GM21528 (cell line): ENCODE data around the gene ANKZF1.
"Not testable (repeated sequence)": the region's sequence is repeated elsewhere in the genome, so short reads cannot be mapped to it uniquely, and the experiment has no call there.

Experiments used
- ATAC-seq: cut with Tn5 transposase; IDR thresholded peaks from one replicate; pipeline ENCODE4 v1.9.1; 2021; ENCODE audit warnings: mild to moderate bottlenecking, moderate library complexity; ENCODE audit not compliant: unreplicated experiment, low FRiP score

ANKZF1 gene

GRCh38 chr2:219252900-219253752 lies 23.5 kb downstream of the ANKZF1 start, which contains the start of gene TUBA4B:
TSS of gene TUBA4B (plus strand) at chr2:219253243. CDS start at chr2:219253408, 165 bp downstream.
- peak; percentile 20 for ATAC-seq

GRCh38 chr2:219253753-219254589 lies 24.4 kb downstream of the ANKZF1 start, which contains the start of gene TUBA4A:
TSS of gene TUBA4A (minus strand) at chr2:219253918. CDS start at chr2:219253858, 60 bp downstream.
- peak; percentile 59 for ATAC-seq

GRCh38 chr2:219254590-219255201 lies 25.1 kb downstream of the ANKZF1 start:
- ATAC-seq, result peak; percentile 24

- ATAC-seq, result not testable (repeated sequence)
Observed at GRCh38 chr2:219258942-219259341, 29.3 kb downstream of the ANKZF1 start.

- ATAC-seq, result no peak
Observed at GRCh38 chr2:219261024-219261855, 31.6 kb downstream of the ANKZF1 start.

GRCh38 chr2:219266232-219266631 lies 36.6 kb downstream of the ANKZF1 start:
- ATAC-seq, result no peak

- ATAC-seq, result no peak
Observed at GRCh38 chr2:219266886-219267285, 37.3 kb downstream of the ANKZF1 start.

- no peak for ATAC-seq
Observed at GRCh38 chr2:219268294-219268693, 38.7 kb downstream of the ANKZF1 start.

- no peak for ATAC-seq
Observed at GRCh38 chr2:219269362-219270054, 39.9 kb downstream of the ANKZF1 start.

- no peak for ATAC-seq
Observed at GRCh38 chr2:219270055-219270372, 40.4 kb downstream of the ANKZF1 start.

- ATAC-seq, result no peak
Observed at GRCh38 chr2:219271021-219271420, 41.4 kb downstream of the ANKZF1 start.

GRCh38 chr2:219272356-219272755 lies 42.8 kb downstream of the ANKZF1 start:
- ATAC-seq, result no peak

GRCh38 chr2:219272995-219273394 lies 43.4 kb downstream of the ANKZF1 start:
- ATAC-seq, result no peak

- no peak for ATAC-seq
Observed at GRCh38 chr2:219273937-219274336, 44.3 kb downstream of the ANKZF1 start.

- ATAC-seq, result no peak
Observed at GRCh38 chr2:219274361-219274921, 44.8 kb downstream of the ANKZF1 start.

- ATAC-seq, result no peak
Observed at GRCh38 chr2:219277703-219278654, 48.4 kb downstream of the ANKZF1 start.

- no peak for ATAC-seq
Observed at GRCh38 chr2:219278655-219279150, 49.1 kb downstream of the ANKZF1 start.
